Astrocyte (in vitro differentiated cells and primary cell): ENCODE measurements around the gene MTARC2. TPM values are rescaled to one million over a fixed set of nuclear protein-coding genes. Genes with fewer than 3 reads are reported as not detected.
A peak's percentile ranks its signal among the peaks of the same experiment; 100 is the strongest.

ENCODE experiments used
- DNase-seq: peaks from one replicate; pipeline ENCODE4 v3.0.0-alpha.2; 2010; ENCODE audit warnings: low read depth
- FAIRE-seq: peaks from 2 replicates; lab custom pipeline; 2011; peaks lifted over from hg19 to GRCh38; lab: Jason Lieb, UNC
- H2AFZ ChIP-seq: 2 replicates; pipeline ENCODE4 v1.6.0; 2012; ENCODE audit warnings: low read depth, low read length, inconsistent platforms
- H3K27ac ChIP-seq: 2 replicates; pipeline ENCODE4 v1.5.1; 2011; ENCODE audit warnings: low read depth, low read length, inconsistent platforms
- H3K27me3 ChIP-seq: 2 replicates; pipeline ENCODE4 v1.6.0; 2011; ENCODE audit warnings: low read length, inconsistent platforms; ENCODE audit not compliant: insufficient read depth
- H3K36me3 ChIP-seq: 2 replicates; pipeline ENCODE4 v1.5.1; 2011; ENCODE audit warnings: low read length, inconsistent platforms; ENCODE audit not compliant: insufficient read depth
- H3K4me1 ChIP-seq: 2 replicates; pipeline ENCODE4 v1.5.1; 2011; ENCODE audit warnings: low read length, inconsistent platforms; ENCODE audit not compliant: insufficient read depth
- H3K4me2 ChIP-seq: 2 replicates; pipeline ENCODE4 v1.6.0; 2012; ENCODE audit warnings: low read length, inconsistent platforms
- H3K4me3 ChIP-seq: 2 replicates; pipeline ENCODE4 v1.5.1; 2011; ENCODE audit warnings: low read depth, mild to moderate bottlenecking, low read length, inconsistent platforms; ENCODE audit not compliant: insufficient read depth
- H3K79me2 ChIP-seq: 2 replicates; pipeline ENCODE4 v1.6.0; 2012; ENCODE audit warnings: mild to moderate bottlenecking, low read length, inconsistent platforms; ENCODE audit not compliant: insufficient read depth
- H3K9ac ChIP-seq: 2 replicates; pipeline ENCODE4 v1.6.0; 2012; ENCODE audit warnings: mild to moderate bottlenecking, low read length, inconsistent platforms
- H3K9me3 ChIP-seq: 2 replicates; pipeline ENCODE4 v1.5.1; 2012; ENCODE audit warnings: low read depth, mild to moderate bottlenecking, low read length, inconsistent platforms; ENCODE audit not compliant: insufficient read depth
- H4K20me1 ChIP-seq: 2 replicates; pipeline ENCODE4 v1.6.0; 2012; ENCODE audit warnings: low read length, inconsistent platforms; ENCODE audit not compliant: insufficient read depth
- H3K27ac Mint-ChIP-seq: one replicate; pipeline ENCODE4 v1.8.0; 2021; ENCODE audit warnings: mild to moderate bottlenecking, mixed read lengths; ENCODE audit not compliant: unreplicated experiment
- H3K27me3 Mint-ChIP-seq: one replicate; pipeline ENCODE4 v1.8.0; 2021; ENCODE audit warnings: low read depth, mixed read lengths; ENCODE audit not compliant: unreplicated experiment
- H3K36me3 Mint-ChIP-seq: one replicate; pipeline ENCODE4 v1.8.0; 2021; ENCODE audit warnings: low read depth, mixed read lengths; ENCODE audit not compliant: unreplicated experiment
- H3K4me1 Mint-ChIP-seq: one replicate; pipeline ENCODE4 v1.8.0; 2021; ENCODE audit warnings: low read depth, mixed read lengths; ENCODE audit not compliant: unreplicated experiment
- H3K4me3 Mint-ChIP-seq: one replicate; pipeline ENCODE4 v1.8.0; 2021; ENCODE audit warnings: mild to moderate bottlenecking, moderate library complexity, mixed read lengths; ENCODE audit not compliant: unreplicated experiment
- H3K9me3 Mint-ChIP-seq: one replicate; pipeline ENCODE4 v1.8.0; 2021; ENCODE audit warnings: mild to moderate bottlenecking, mixed read lengths; ENCODE audit not compliant: unreplicated experiment
- CTCF ChIP-seq: IDR thresholded peaks from 2 replicates; pipeline ENCODE4 v1.5.1; 2011; ENCODE audit warnings: low read depth, mild to moderate bottlenecking, inconsistent platforms, low read length, moderate library complexity; ENCODE audit not compliant: insufficient read depth
- EZH2 ChIP-seq: IDR thresholded peaks from 2 replicates; pipeline ENCODE4 v1.6.1; 2012; ENCODE audit warnings: mild to moderate bottlenecking, low read length, inconsistent platforms; ENCODE audit not compliant: insufficient read depth
- total RNA-seq: library from RNA; stranded (reverse); gene quantifications from 2 replicates; pipeline ENCODE4 v1.2.1, GENCODE V29; 2021

MTARC2 gene
- total RNA-seq, 1 donor from 2014 or later: 3.1 TPM

- H3K4me3 Mint-ChIP-seq: no peak overlapping the region
- H3K27ac Mint-ChIP-seq: no peak overlapping the region
- no peaks in the 10 kb centered on the region for H4K20me1 ChIP-seq
- peaks cover 2% of the 10 kb centered on the region for H3K4me1 Mint-ChIP-seq
- TF ChIP-seq EZH2 (no peak), CTCF (no peak)
- H3K9me3 Mint-ChIP-seq: no peaks in the 10 kb centered on the region
- H3K4me2 ChIP-seq: no peak overlapping the region
- H3K4me1 ChIP-seq: no peaks in the 10 kb centered on the region
- H3K9ac ChIP-seq: no peak overlapping the region
- no peaks in the 10 kb centered on the region for H3K9me3 ChIP-seq
- no peaks in the 10 kb centered on the region for H3K79me2 ChIP-seq
- DNase-seq: no peak
- no peaks in the 10 kb centered on the region for H3K36me3 Mint-ChIP-seq
- H3K27ac ChIP-seq: no peak overlapping the region
- FAIRE-seq: no peak
- H3K36me3 ChIP-seq: no peaks in the 10 kb centered on the region
- no peak overlapping the region for H3K4me3 ChIP-seq
- no peaks in the 10 kb centered on the region for H3K27me3 Mint-ChIP-seq
- no peaks in the 10 kb centered on the region for H3K27me3 ChIP-seq
- H2AFZ ChIP-seq: no peak overlapping the region
Observed at GRCh38 chr1:220770245-220770913, 22.3 kb downstream of the MTARC2 start.

GRCh38 chr1:220772846-220773245, 24.7 kb downstream of the MTARC2 start:
- Histone ChIP-seq H3K79me2 (no peaks in the 10 kb centered on the region), H3K4me1 (no peaks in the 10 kb centered on the region), H3K9me3 (no peaks in the 10 kb centered on the region), H3K9ac (no peak overlapping the region), H2AFZ (no peak overlapping the region), H3K27ac (no peak overlapping the region), H3K27me3 (no peaks in the 10 kb centered on the region), H3K4me3 (no peak overlapping the region), H3K4me2 (no peak overlapping the region), H3K36me3 (no peaks in the 10 kb centered on the region), H4K20me1 (no peaks in the 10 kb centered on the region)
- Mint-ChIP-seq H3K36me3 (no peaks in the 10 kb centered on the region), H3K27me3 (no peaks in the 10 kb centered on the region), H3K9me3 (no peaks in the 10 kb centered on the region), H3K4me1 (peaks cover 2% of the 10 kb centered on the region), H3K27ac (no peak overlapping the region), H3K4me3 (no peak overlapping the region)
- TF ChIP-seq EZH2 (no peak), CTCF (no peak)
- DNase-seq (no peak), FAIRE-seq (no peak)

GRCh38 chr1:220775240-220775853, 27.2 kb downstream of the MTARC2 start:
- Mint-ChIP-seq H3K4me1 (peaks cover under 1% of the 10 kb centered on the region), H3K27me3 (no peaks in the 10 kb centered on the region), H3K9me3 (no peaks in the 10 kb centered on the region), H3K36me3 (no peaks in the 10 kb centered on the region), H3K27ac (no peak overlapping the region), H3K4me3 (no peak overlapping the region)
- H3K79me2 ChIP-seq: no peaks in the 10 kb centered on the region
- no peaks in the 10 kb centered on the region for H3K4me1 ChIP-seq
- no peak overlapping the region for H2AFZ ChIP-seq
- H3K4me3 ChIP-seq: no peak overlapping the region
- H3K9ac ChIP-seq: no peak overlapping the region
- TF ChIP-seq CTCF (peak; percentile 91), EZH2 (no peak)
- H3K36me3 ChIP-seq: no peaks in the 10 kb centered on the region
- H3K4me2 ChIP-seq: no peak overlapping the region
- no peaks in the 10 kb centered on the region for H3K27me3 ChIP-seq
- DNase-seq (no peak), FAIRE-seq (no peak)
- H3K27ac ChIP-seq: no peak overlapping the region
- no peaks in the 10 kb centered on the region for H3K9me3 ChIP-seq
- H4K20me1 ChIP-seq: no peaks in the 10 kb centered on the region
